ENCODE results near the gene MMP23B. TPM values are rescaled to one million over a fixed set of nuclear protein-coding genes. Genes with fewer than 3 reads are reported as not detected.

The MMP23B gene
- total RNA-seq, 4 donors from 2014 or later = 5.5 to 27.2 (median 9.4) TPM

- no peak for ATAC-seq
- 68 to 82% methylated on average over 8 to 10 of the region's 12 CpGs for WGBS, 2 donors (ENCODE audit: low coverage in 1 of 2)
Measured at GRCh38 chr1:1609822-1610485, 22.0 kb upstream of the MMP23B start.

GRCh38 chr1:1610796-1611195 lies 21.2 kb upstream of the MMP23B start:
- no peaks in the 10 kb centered on the region for H3K36me3 ChIP-seq
- H3K9me3 ChIP-seq = no peaks in the 10 kb centered on the region
- WGBS, 2 donors (ENCODE audit: low coverage in 1 of 2) = 44 to 50% methylated on average over 2 to 4 of the region's 9 CpGs
- H3K4me1 ChIP-seq = peaks cover 0 to 18% (median 9%) of the 10 kb centered on the region in 3 donors
- TF ChIP-seq POLR2A (IDR thresholded peaks at IDR 0.05) (no peak), CTCF (IDR thresholded peaks at IDR 0.05) (no peak), POLR2AphosphoS5 (IDR thresholded peaks at IDR 0.05) (no peak), EP300 (IDR thresholded peaks at IDR 0.05) (no peak)
- no peaks in the 10 kb centered on the region for H3K27me3 ChIP-seq
- no peak overlapping the region for H3K4me3 ChIP-seq
- H3K27ac ChIP-seq = peak overlapping the region in 2 of 4 donors; percentile 10 to 38
- no peak for ATAC-seq

More at GRCh38 chr1:1609822-1610485, 22.0 kb upstream of the MMP23B start:
- Histone ChIP-seq H3K27me3 (peaks cover 4% of the 10 kb centered on the region), H3K36me3 (no peaks in the 10 kb centered on the region), H3K4me1 (peaks cover 0 to 18% (median 9%) of the 10 kb centered on the region in 3 donors), H3K27ac (peak overlapping the region in 1 of 4 donors; percentile 38), H3K4me3 (no peak overlapping the region), H3K9me3 (no peaks in the 10 kb centered on the region)
- no peak for TF ChIP-seq CTCF (IDR thresholded peaks at IDR 0.05)
- no peak for TF ChIP-seq POLR2AphosphoS5 (IDR thresholded peaks at IDR 0.05)
- TF ChIP-seq EP300 (IDR thresholded peaks at IDR 0.05) = no peak
- no peak for TF ChIP-seq POLR2A (IDR thresholded peaks at IDR 0.05)

GRCh38 chr1:1612104-1612400 lies 19.9 kb upstream of the MMP23B start:
- Histone ChIP-seq H3K27ac (peak overlapping the region in 1 of 4 donors; percentile 47), H3K27me3 (no peaks in the 10 kb centered on the region), H3K9me3 (no peaks in the 10 kb centered on the region), H3K36me3 (no peaks in the 10 kb centered on the region), H3K4me1 (peaks cover 0 to 29% (median 16%) of the 10 kb centered on the region in 3 donors), H3K4me3 (no peak overlapping the region)
- TF ChIP-seq POLR2AphosphoS5 (IDR thresholded peaks at IDR 0.05) (no peak), POLR2A (IDR thresholded peaks at IDR 0.05) (no peak), EP300 (IDR thresholded peaks at IDR 0.05) (no peak), CTCF (IDR thresholded peaks at IDR 0.05) (no peak)
- no peak for ATAC-seq
- 74 to 80% methylated on average over 2 to 3 of the region's 3 CpGs for WGBS, 2 donors (ENCODE audit: low coverage in 1 of 2)

- peak overlapping the region in 1 of 2 donors; percentile 85 for H3K4me3 ChIP-seq
- H3K27me3 ChIP-seq = no peaks in the 10 kb centered on the region
Measured at GRCh38 chr1:1613509-1614082, 18.4 kb upstream of the MMP23B start.

More at GRCh38 chr1:1613509-1614082, 18.4 kb upstream of the MMP23B start:
- WGBS, 2 donors (ENCODE audit: low coverage in 1 of 2) = 73 to 83% methylated on average over 1 to 10 of the region's 11 CpGs
- H3K27ac ChIP-seq = no peak overlapping the region
- TF ChIP-seq CTCF (IDR thresholded peaks at IDR 0.05) (no peak), POLR2A (IDR thresholded peaks at IDR 0.05) (no peak), EP300 (IDR thresholded peaks at IDR 0.05) (no peak), POLR2AphosphoS5 (IDR thresholded peaks at IDR 0.05) (no peak)
- peaks cover 0 to 37% (median 22%) of the 10 kb centered on the region in 3 donors for H3K4me1 ChIP-seq
- peaks cover 0 to 13% of the 10 kb centered on the region in 2 donors for H3K36me3 ChIP-seq
- ATAC-seq = no peak
- H3K9me3 ChIP-seq = no peaks in the 10 kb centered on the region

Data from gastroesophageal sphincter (tissue), 4 donors.